ENCODE measurements around the gene MYO16.

- TF ChIP-seq CTCF (conservative IDR thresholded peaks at IDR 0.05; ENCODE audit: low read length) (no peak), EZH2phosphoT487 (IDR thresholded peaks at IDR 0.05; ENCODE audit: borderline replicate concordance) (no peak)
Observed at GRCh38 chr13:108760541-108760940, 131.1 kb downstream of the MYO16 start.
